ENCODE data around the gene PTPN14.

PTPN14 gene

DNA sequence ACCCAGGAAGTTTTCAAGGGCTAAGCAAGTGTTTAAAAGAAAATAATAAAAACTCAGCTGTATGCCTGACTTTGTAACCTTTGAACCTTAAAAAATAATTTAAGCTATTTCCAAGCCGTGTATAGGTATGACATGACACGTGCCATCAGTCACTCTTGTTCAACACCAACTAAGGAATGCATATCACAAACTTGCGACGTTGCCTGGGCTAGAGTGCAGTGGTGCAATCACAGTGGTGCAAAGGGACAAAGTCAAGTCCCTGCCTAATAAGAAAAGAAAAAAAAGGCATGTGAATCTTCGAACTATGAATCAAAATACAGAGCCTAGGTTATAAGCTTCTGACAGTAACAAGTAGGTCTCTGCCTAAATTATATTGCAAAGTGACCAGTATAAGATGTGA lies 191.3 kb downstream of the PTPN14 start:
- DNase-seq: no peak

GRCh38 chr1:214354440-214355148 lies 196.8 kb downstream of the PTPN14 start:
- DNase-seq: no peak

GRCh38 chr1:214352838-214353237 lies 198.6 kb downstream of the PTPN14 start:
- no peak for DNase-seq

DNA sequence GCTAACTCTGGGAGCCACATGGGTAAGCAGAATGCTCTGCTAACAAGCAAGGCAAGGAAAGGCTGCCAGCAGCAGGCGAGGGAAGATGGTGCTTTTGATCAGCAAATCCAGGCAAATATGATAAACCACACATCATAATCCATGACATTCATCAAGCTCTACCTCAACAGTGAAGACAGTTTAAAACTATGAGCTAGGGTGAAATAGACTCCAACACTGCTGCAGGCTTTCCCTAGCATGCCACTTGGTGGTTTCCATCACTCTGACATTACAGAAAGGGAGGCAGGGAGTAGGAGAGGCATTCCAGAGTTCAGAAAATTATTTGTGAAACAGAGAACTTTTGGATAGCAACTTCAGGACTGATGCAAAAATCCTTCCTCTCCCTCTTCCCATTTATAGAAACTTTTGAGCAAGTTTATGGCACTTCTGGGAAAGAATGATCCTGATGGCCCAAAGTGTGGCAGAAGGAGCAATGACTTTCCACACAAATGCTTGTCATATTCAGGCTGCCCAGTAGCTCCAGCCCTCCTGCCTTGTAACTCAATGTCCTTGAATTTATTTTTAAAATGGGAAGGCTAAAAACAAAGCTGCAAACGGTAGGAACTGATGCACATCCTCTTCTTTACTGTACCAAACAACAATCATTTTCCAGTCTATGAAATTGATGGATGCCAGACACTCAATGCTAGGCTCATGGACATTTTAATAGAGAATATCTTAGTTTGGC lies 199.7 kb downstream of the PTPN14 start:
- DNase-seq: no peak

DNA sequence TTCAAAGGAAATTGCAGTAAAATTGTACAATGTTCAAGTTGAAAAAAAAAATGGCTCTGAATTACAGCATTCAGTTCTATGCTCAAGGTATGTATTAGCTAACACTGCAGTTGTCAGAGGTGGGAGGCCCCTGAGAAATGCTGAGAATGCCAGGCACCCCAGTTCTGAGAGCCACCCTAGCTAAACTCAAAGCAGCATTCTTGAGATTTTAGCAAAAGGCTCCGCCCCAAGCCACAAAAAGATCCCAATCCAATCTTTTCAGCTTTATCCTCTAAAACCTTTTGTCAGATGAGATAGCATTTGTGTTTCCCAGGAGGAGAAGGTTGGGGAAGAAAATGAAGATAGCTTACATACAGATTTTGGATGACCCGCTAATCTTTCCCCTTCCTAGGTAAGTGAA lies 201.6 kb downstream of the PTPN14 start:
- no peak for DNase-seq

DNA sequence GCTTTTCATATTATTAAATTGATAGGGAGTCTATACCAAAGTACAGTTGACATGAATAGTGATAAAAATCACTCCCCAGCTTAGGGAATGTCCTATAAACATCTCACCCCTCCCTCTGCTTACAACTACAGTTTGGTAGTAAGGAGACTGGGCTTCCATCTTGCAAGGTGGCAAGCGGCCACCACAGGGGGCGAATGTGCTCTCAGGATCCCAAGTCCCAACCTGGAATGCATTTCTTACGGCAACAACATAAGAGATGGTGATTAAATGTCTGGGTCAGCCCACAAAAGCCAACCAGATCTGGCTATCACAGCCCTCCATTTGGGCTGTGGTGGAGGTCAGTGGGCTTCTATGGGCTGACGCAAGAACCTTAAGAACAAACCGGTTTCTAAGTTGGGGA lies 202.4 kb downstream of the PTPN14 start:
- no peak for DNase-seq

GRCh38 chr1:214344897-214345296 lies 206.5 kb downstream of the PTPN14 start:
- no peak for DNase-seq

- no peak for DNase-seq
Observed at GRCh38 chr1:214342525-214342924, 208.9 kb downstream of the PTPN14 start.

DNA sequence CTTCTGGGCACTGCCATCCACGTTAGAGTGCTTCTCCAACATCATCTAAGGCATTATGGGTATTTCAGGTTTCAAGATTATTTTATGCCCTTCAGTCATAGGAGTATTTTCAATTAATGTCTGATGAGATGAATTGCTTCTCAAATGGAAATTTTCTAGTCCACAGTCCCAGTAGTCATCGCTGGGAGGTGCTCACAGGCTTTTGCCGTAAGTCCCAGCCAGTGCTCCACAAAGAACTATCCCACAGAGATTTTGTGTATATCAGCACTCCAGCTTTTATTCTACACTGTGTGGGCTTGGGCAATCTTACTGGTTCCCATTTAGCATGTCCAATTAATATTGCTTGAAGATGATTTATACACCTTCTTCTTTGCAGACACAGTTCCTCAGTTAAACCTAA lies 209.5 kb downstream of the PTPN14 start:
- DNase-seq: no peak

GRCh38 chr1:214341459-214341858 lies 209.9 kb downstream of the PTPN14 start:
- no peak for DNase-seq

- no peak for DNase-seq
Observed at GRCh38 chr1:214338212-214338611, 213.2 kb downstream of the PTPN14 start.

- DNase-seq: no peak
Observed at GRCh38 chr1:214337511-214337910, 213.9 kb downstream of the PTPN14 start.

DNA sequence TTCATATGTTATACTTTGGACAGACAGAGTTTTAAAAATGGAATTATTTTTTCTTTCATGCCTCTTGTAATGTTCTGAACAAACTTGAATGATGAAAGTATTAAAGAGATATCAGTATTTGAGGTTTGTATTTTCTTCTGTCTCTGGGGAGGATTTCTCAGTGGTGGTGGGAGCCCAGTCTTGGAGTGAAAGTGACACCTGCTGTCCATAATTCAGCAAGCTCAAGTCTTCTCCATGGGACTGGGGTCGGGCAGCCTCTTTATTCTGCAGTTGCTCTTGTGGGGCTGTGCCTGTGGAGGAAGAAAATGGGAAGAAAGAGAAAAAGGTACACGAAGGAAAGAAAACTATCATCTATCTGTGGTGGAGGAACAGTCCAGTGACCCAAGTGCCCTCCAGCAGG lies 214.4 kb downstream of the PTPN14 start:
- DNase-seq: no peak

GRCh38 chr1:214335567-214335966 lies 215.8 kb downstream of the PTPN14 start:
- no peak for DNase-seq

- peak; percentile 36 to 42 for DNase-seq
Observed at GRCh38 chr1:214332946-214333798, 218.2 kb downstream of the PTPN14 start.

DNA sequence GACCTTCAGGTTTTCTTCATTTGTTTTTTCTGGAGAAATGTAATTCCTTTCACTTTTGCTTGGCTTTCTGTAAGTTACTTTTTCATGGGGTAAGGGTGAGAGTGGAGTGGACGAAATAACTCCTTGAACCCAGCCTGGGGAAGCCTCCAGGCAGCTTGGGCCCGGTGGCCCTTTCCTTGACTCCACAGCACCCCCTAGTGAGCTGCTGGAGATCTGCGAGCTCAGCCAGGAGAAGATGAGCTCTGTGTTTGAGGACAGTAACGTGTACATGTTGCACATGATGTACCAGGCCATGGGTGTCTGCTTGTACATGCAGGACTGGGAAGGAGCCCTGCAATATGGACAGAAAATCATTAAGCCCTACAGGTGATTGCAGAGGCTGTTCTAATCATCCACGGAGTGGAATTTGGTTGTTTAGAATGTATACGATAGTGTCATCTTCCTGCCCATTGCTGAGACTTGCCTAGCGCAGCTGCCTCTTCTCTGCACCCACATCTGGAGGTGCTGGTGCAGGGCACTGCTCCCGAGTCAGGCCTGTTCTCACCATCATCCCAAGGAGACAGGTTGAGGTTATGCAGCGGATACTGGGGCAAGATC lies 219.5 kb downstream of the PTPN14 start:
- DNase-seq: peak in 1 of 2 experiments; percentile 26

- no peak for DNase-seq
Observed at GRCh38 chr1:214331180-214331579, 220.2 kb downstream of the PTPN14 start.

DNA sequence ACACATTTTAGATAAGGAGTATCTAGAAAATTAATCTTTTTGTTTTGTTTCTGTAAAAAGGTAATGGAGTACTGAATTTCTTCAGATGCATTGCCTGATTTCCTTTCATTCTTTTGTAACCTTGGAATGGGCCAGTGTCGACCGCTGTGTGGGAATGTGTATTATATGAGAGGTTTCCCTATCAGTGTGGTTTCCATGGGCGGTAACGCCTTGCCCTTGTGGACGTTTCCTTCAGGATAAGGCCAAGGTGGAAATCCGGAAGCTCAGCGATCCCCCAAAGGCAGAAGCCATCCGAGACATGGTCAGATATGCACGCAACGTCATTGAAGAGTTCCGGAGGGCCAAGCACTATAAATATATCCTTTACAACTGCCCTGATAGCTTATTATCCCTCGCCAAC lies 220.7 kb downstream of the PTPN14 start:
- no peak for DNase-seq

DNA sequence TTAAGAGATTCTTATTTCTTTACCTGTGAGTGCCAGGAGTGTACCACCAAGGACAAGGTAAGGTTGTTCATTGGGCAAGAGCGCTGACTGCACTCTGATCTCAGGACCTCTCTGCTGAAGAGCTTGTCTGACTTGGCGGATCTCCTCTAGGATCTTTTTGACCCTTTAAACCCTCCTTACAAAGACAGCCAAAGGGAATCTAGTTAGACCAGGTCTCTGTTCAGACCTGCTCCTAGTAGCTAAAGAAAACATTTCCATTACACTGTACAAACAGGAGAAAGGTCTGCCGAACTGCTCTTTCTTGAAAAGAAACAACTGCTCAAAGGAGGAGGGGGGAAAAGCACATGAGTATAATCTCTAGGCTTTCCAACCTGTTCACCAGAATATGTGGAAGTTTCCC lies 221.2 kb downstream of the PTPN14 start:
- no peak for DNase-seq

DNA sequence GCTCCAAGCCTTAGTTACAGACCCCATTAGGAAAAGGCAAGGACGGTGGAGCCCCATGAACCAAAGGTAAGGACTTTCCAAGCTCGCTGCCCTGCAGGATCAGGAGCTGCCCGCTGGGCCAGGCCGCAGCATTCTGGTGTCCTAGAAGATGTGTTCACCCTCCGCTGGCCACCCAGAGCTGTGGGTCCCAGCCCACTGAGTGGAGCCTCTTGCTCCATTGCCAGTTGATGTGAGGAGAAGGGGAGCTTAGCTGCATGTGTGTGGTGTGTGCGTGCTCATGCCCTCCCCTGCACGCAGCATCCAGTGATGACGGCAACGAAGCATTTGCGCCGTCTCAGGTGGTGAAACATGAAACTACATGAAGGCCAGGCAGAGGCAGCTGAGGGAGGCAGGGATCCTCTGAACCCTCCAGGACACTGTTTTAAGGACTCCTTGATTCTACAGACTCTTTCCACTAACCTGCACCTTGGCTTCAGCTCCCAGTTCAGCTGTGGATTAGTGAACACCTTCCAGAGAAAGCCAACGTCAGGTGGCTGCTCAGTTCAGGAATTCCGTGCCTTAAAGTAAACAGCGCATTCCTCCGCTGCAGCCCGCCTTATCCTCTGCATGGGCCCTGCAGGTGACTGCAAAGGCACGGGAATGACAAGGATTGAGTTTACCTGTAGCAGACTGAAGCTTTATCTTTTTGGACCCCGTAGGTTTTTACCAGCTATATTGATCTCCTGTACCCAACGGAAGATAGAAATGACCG lies 221.8 kb downstream of the PTPN14 start:
- no peak for DNase-seq

GRCh38 chr1:214328770-214329469 lies 222.5 kb downstream of the PTPN14 start:
- peak; percentile 64 to 71 for DNase-seq

GRCh38 chr1:214327514-214327913 lies 223.9 kb downstream of the PTPN14 start:
- DNase-seq: no peak
